H9 (cell line): ENCODE results near the gene ARMC10. TPM values are rescaled to one million over a fixed set of nuclear protein-coding genes. Genes with fewer than 3 reads are reported as not detected.

Experiments used
- DNase-seq: peaks from one replicate; pipeline ENCODE4 v3.0.0-alpha.2; 2017
- H2AFZ ChIP-seq: one replicate; pipeline ENCODE4 v1.6.1; 2013; ENCODE audit warnings: mild to moderate bottlenecking, low read length, control low read depth, moderate library complexity
- H2AK5ac ChIP-seq: 2 replicates; pipeline ENCODE4 v1.6.1; 2013; ENCODE audit warnings: low read length, control low read depth, mixed read lengths; ENCODE audit not compliant: insufficient read length
- H2BK120ac ChIP-seq: one replicate; pipeline ENCODE4 v1.6.1; 2013; ENCODE audit warnings: low read depth, mild to moderate bottlenecking, low read length, control low read depth, inconsistent platforms; ENCODE audit not compliant: poor library complexity, severe bottlenecking
- H2BK12ac ChIP-seq: 2 replicates; pipeline ENCODE4 v1.6.1; 2013; ENCODE audit warnings: low read length, control low read depth, mixed read lengths, low read depth; ENCODE audit not compliant: insufficient read length
- H2BK15ac ChIP-seq: 2 replicates; pipeline ENCODE4 v1.6.1; 2013; ENCODE audit warnings: low read depth, low read length, control low read depth
- H2BK20ac ChIP-seq: one replicate; pipeline ENCODE4 v1.6.1; 2013; ENCODE audit warnings: low read depth, mild to moderate bottlenecking, low read length, control low read depth, inconsistent platforms; ENCODE audit not compliant: poor library complexity, severe bottlenecking
- H2BK5ac ChIP-seq: 2 replicates; pipeline ENCODE4 v1.6.1; 2013; ENCODE audit warnings: low read length, control low read depth, mixed read lengths; ENCODE audit not compliant: insufficient read length
- H3K14ac ChIP-seq: 2 replicates; pipeline ENCODE4 v1.6.1; 2013; ENCODE audit warnings: low read length, control low read depth; ENCODE audit not compliant: insufficient read depth
- H3K18ac ChIP-seq: 2 replicates; pipeline ENCODE4 v1.6.1; 2013; ENCODE audit warnings: low read depth, mild to moderate bottlenecking, mixed read lengths, low read length, control low read depth; ENCODE audit not compliant: insufficient read length
- H3K23ac ChIP-seq: 2 replicates; pipeline ENCODE4 v1.6.1; 2013; ENCODE audit warnings: low read length, control low read depth, mixed read lengths, low read depth; ENCODE audit not compliant: insufficient read length
- H3K23me2 ChIP-seq: 2 replicates; pipeline ENCODE4 v1.6.1; 2013; ENCODE audit warnings: low read depth, mild to moderate bottlenecking, mixed read lengths, low read length, control low read depth; ENCODE audit not compliant: insufficient read length, poor library complexity, severe bottlenecking
- H3K27ac ChIP-seq: 2 replicates; pipeline ENCODE4 v1.5.1; 2013; ENCODE audit warnings: low read length, control low read depth, mixed read lengths, low read depth; ENCODE audit not compliant: insufficient read length
- H3K27me3 ChIP-seq: 2 replicates; pipeline ENCODE4 v1.6.1; 2013; ENCODE audit warnings: low read length, control low read depth, inconsistent platforms; ENCODE audit not compliant: insufficient read depth
- H3K4ac ChIP-seq: 2 replicates; pipeline ENCODE4 v1.6.1; 2013; ENCODE audit warnings: low read depth, mild to moderate bottlenecking, control low read depth, inconsistent platforms, low read length, moderate library complexity
- H3K4me1 ChIP-seq: 2 replicates; pipeline ENCODE4 v1.6.1; 2013; ENCODE audit warnings: low read length, control low read depth, inconsistent platforms; ENCODE audit not compliant: insufficient read depth
- H3K4me2 ChIP-seq: 2 replicates; pipeline ENCODE4 v1.6.1; 2013; ENCODE audit warnings: low read length, control low read depth, mixed read lengths; ENCODE audit not compliant: insufficient read length, insufficient read depth
- H3K56ac ChIP-seq: 2 replicates; pipeline ENCODE4 v1.6.1; 2013; ENCODE audit warnings: low read depth, mild to moderate bottlenecking, mixed read lengths, low read length, control low read depth; ENCODE audit not compliant: insufficient read length
- H3K79me1 ChIP-seq: 2 replicates; pipeline ENCODE4 v1.6.1; 2013; ENCODE audit warnings: low read depth, mild to moderate bottlenecking, moderate library complexity, low read length, control low read depth, inconsistent platforms; ENCODE audit not compliant: insufficient read depth, poor library complexity, severe bottlenecking
- H3K79me2 ChIP-seq: 2 replicates; pipeline ENCODE4 v1.6.1; 2013; ENCODE audit warnings: low read length, control low read depth, inconsistent platforms; ENCODE audit not compliant: insufficient read depth
- H3K9ac ChIP-seq: 2 replicates; pipeline ENCODE4 v1.6.1; 2013; ENCODE audit warnings: low read length, control low read depth, mixed read lengths; ENCODE audit not compliant: insufficient read length; ENCODE audit errors: extremely low read depth
- H3K9me3 ChIP-seq: one replicate; pipeline ENCODE4 v1.6.1; 2013; ENCODE audit warnings: low read depth, low read length, inconsistent platforms; ENCODE audit not compliant: control insufficient read depth
- H3T11ph ChIP-seq: one replicate; pipeline ENCODE4 v1.6.1; 2013; ENCODE audit warnings: mild to moderate bottlenecking, low read length, control low read depth, inconsistent platforms
- H4K20me1 ChIP-seq: one replicate; pipeline ENCODE4 v1.6.1; 2013; ENCODE audit not compliant: control insufficient read depth, insufficient read length, insufficient read depth
- H4K5ac ChIP-seq: 2 replicates; pipeline ENCODE4 v1.6.1; 2013; ENCODE audit warnings: low read depth, mild to moderate bottlenecking, mixed read lengths, low read length, control low read depth; ENCODE audit not compliant: insufficient read length
- H4K8ac ChIP-seq: replicated peaks from 2 replicates; pipeline ENCODE4 v1.6.1; 2013; ENCODE audit warnings: low read length, control low read depth, mixed read lengths, low read depth; ENCODE audit not compliant: insufficient read length
- H4K91ac ChIP-seq: 2 replicates; pipeline ENCODE4 v1.6.1; 2013; ENCODE audit warnings: low read depth, mild to moderate bottlenecking, moderate library complexity, mixed read lengths, low read length, control low read depth; ENCODE audit not compliant: insufficient read length
- H3K27ac Mint-ChIP-seq, 3 experiments: 2 replicates in 2 of 3; 3 replicates in 1 of 3; pipeline ENCODE4 v1.8.0; 2020 to 2021; ENCODE audit warnings: mixed read lengths in 3 of 3, mild to moderate bottlenecking in 1 of 3, moderate library complexity in 1 of 3
- H3K27me3 Mint-ChIP-seq: 2 replicates; pipeline ENCODE4 v1.8.0; 2021; ENCODE audit warnings: low read depth, mild to moderate bottlenecking, moderate library complexity, mixed read lengths
- H3K36me3 Mint-ChIP-seq, 3 experiments: 2 replicates in 2 of 3; 3 replicates in 1 of 3; pipeline ENCODE4 v1.8.0; 2020 to 2021; ENCODE audit warnings: low read depth in 3 of 3, mixed read lengths in 3 of 3; ENCODE audit not compliant: insufficient read depth in 1 of 3
- H3K4me1 Mint-ChIP-seq, 2 experiments: 2 replicates each; pipeline ENCODE4 v1.8.0; 2020; ENCODE audit warnings: mixed read lengths in 2 of 2
- H3K4me3 Mint-ChIP-seq, 2 experiments: 2 replicates in 1 of 2; 3 replicates in 1 of 2; pipeline ENCODE4 v1.8.0; 2020 to 2021; ENCODE audit warnings: mild to moderate bottlenecking in 2 of 2, mixed read lengths in 2 of 2, moderate library complexity in 1 of 2
- H3K9me3 Mint-ChIP-seq, 2 experiments: 2 replicates in 1 of 2; 3 replicates in 1 of 2; pipeline ENCODE4 v1.8.0; 2020; ENCODE audit warnings: mild to moderate bottlenecking in 2 of 2, mixed read lengths in 2 of 2, moderate library complexity in 1 of 2
- CTCF ChIP-seq: fragments of 200-600 bp; sonication (generic); conservative IDR thresholded peaks from 3 replicates; pipeline ENCODE4 v1.8.0; 2021; ENCODE audit warnings: antibody characterized with exemption, mild to moderate bottlenecking
- WGBS: extraction: QIAGEN DNeasy Blood & Tissue Kit; methylation state at CpG from one replicate; pipeline ENCODE4 v1.1.7; 2013; ENCODE audit warnings: missing lambda C conversion rate, low lambda C conversion rate, mixed read lengths; ENCODE audit not compliant: insufficient read length; ENCODE audit errors: extremely low coverage; 5-methylcytosine and 5-hydroxymethylcytosine counted together
- total RNA-seq: library from RNA; stranded (reverse); gene quantifications from 2 replicates; pipeline ENCODE4 v1.2.1, GENCODE V29; 2021

The ARMC10 gene
- total RNA-seq, 1 experiment from 2014 or later: 46.8 TPM

DNA sequence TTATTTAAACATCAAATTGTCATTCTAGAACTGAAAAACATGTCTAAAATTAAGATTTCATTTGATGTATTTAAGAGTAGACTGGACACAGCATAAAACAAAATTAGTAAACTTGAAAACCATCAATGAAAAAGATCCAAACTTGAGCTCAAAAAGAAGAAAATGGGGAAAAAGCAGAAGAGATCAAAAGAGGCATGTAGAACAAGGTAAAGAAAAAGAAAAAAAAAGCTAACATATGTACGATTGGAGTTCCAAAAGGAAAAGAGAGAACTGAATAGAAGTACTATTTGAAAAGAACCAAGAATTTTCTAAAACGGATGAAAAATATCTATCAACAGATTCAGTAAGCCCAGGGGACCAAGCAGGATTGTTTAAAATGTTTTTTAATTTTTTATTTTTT, 3.9 kb upstream of the ARMC10 start:
- Histone ChIP-seq H2BK120ac (no peak overlapping the region), H4K91ac (no peak overlapping the region), H3K27ac (no peak overlapping the region), H3K9ac (no peak overlapping the region), H3K4me2 (no peak overlapping the region), H2BK15ac (no peak overlapping the region), H3T11ph (no peak overlapping the region), H3K4ac (no peak overlapping the region), H3K4me1 (no peaks in the 10 kb centered on the region), H3K14ac (no peak overlapping the region), H4K5ac (no peak overlapping the region), H3K56ac (no peak overlapping the region), H3K9me3 (no peaks in the 10 kb centered on the region), H3K23ac (no peak overlapping the region), H3K18ac (no peak overlapping the region), H3K27me3 (no peaks in the 10 kb centered on the region), H3K23me2 (peaks cover 13% of the 10 kb centered on the region), H2AFZ (no peak overlapping the region), H2BK5ac (no peak overlapping the region), H4K8ac (no peak overlapping the region), H3K79me1 (no peaks in the 10 kb centered on the region), H3K79me2 (no peaks in the 10 kb centered on the region), H2BK12ac (no peak overlapping the region), H4K20me1 (no peaks in the 10 kb centered on the region), H2BK20ac (no peak overlapping the region), H2AK5ac (no peak overlapping the region)
- Mint-ChIP-seq H3K27ac (no peak overlapping the region), H3K9me3 (peaks cover 15 to 18% of the 10 kb centered on the region in 2 experiments; a peak in 3 of 5 replicates), H3K36me3 (peaks cover 6 to 19% (median 17%) of the 10 kb centered on the region in 3 experiments), H3K27me3 (no peaks in the 10 kb centered on the region), H3K4me3 (no peak overlapping the region), H3K4me1 (peaks cover 16 to 21% of the 10 kb centered on the region in 2 experiments)
- WGBS: no CpG with 5 or more reads among the region's 2 CpGs
- TF ChIP-seq CTCF: no peak
- no peak for DNase-seq
